Renal cortex interstitium (tissue), 11 donors: Measurements from ENCODE around the gene GRAMD1A. TPM values are rescaled to one million over a fixed set of nuclear protein-coding genes. Genes with fewer than 3 reads are reported as not detected.

Experiments
- DNase-seq, 11 donors: peaks; one replicate each; pipeline ENCODE4 v3.0.0-alpha.2; 2013; ENCODE audit warnings: low read depth in 9 of 11, low spot score in 4 of 11; ENCODE audit errors: extremely low read depth in 1 of 11
- polyA plus RNA-seq, 3 donors: library from polyadenylated mRNA; unstranded; fragments of 120-200 nt; gene quantifications; one replicate each; pipeline ENCODE4 v1.2.1, GENCODE V29; 2013; ENCODE audit not compliant: insufficient read length in 3 of 3

GRAMD1A gene
- polyA plus RNA-seq, 3 donors, result 48.1 to 77.3 (median 59.5) TPM

GRCh38 chr19:35029737-35030256 is 29.7 kb downstream of the GRAMD1A start:
- DNase-seq, result no peak

- DNase-seq, result no peak
Observed at GRCh38 chr19:35030257-35031071, 30.3 kb downstream of the GRAMD1A start, which contains the start of gene SCN1B. TSS of gene SCN1B (plus strand) at chr19:35030470. CDS start at chr19:35030821, 351 bp downstream.

GRCh38 chr19:35031072-35031881 is 31.2 kb downstream of the GRAMD1A start:
- no peak for DNase-seq

- DNase-seq, result no peak
Observed at GRCh38 chr19:35032356-35032865, 32.3 kb downstream of the GRAMD1A start.

GRCh38 chr19:35033067-35034004 is 33.2 kb downstream of the GRAMD1A start:
- no peak for DNase-seq

GRCh38 chr19:35034005-35034502 is 33.9 kb downstream of the GRAMD1A start:
- no peak for DNase-seq

GRCh38 chr19:35034588-35035382 is 34.7 kb downstream of the GRAMD1A start:
- DNase-seq, result no peak

- no peak for DNase-seq
Observed at GRCh38 chr19:35037716-35038622, 37.8 kb downstream of the GRAMD1A start.

GRCh38 chr19:35038623-35039512 is 38.7 kb downstream of the GRAMD1A start:
- DNase-seq, result no peak

- DNase-seq, result no peak
Observed at GRCh38 chr19:35039881-35040825, 40.0 kb downstream of the GRAMD1A start.

- no peak for DNase-seq
Observed at GRCh38 chr19:35040826-35041547, 40.9 kb downstream of the GRAMD1A start.

GRCh38 chr19:35041548-35042055 is 41.5 kb downstream of the GRAMD1A start, which contains the start of gene HPN:
TSS of gene HPN (plus strand) at chr19:35041721. CDS start at chr19:35042507, 786 bp downstream.
- DNase-seq, result peak in 1 of 11 donors; percentile 60

GRCh38 chr19:35042056-35042730 is 42.1 kb downstream of the GRAMD1A start:
- peak in 1 of 11 donors; percentile 65 for DNase-seq
